ENCODE results near the gene SMURF1. TPM values are rescaled to one million over a fixed set of nuclear protein-coding genes. Genes with fewer than 3 reads are reported as not detected.

SMURF1 gene
- total and polyA plus RNA-seq, 4 donors = 2.9 to 16.8 (median 5.9) TPM

DNA sequence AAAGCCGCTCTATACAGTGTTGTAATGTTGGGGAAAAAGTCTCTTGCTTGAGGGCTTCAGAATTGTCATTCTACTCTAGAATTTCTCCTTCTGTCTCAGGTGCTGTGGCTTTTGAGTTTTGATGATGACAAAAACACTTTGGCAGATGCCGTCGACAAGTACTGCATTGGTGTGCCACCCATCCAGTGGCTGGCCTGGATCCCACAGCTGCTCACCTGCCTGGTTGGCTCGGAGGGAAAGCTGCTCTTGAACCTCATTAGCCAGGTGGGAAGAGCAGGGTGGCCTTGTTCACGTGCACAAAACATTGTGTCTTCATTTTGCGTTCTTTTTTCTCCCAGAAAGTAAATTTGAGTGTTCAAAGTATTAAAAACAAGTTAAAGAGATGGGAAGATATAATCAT, 153.6 kb downstream of the SMURF1 start:
- Histone ChIP-seq H3K9me3 (ENCODE audit: control insufficient read depth in 4 of 4, low read length in 3 of 4) (peaks cover 0 to 4% (median 0%) of the 10 kb centered on the region in 4 donors), H3K36me3 (ENCODE audit: control insufficient read depth in 4 of 4, insufficient read depth in 3 of 4, low read depth in 1 of 4, low read length in 3 of 4) (peaks cover 22 to 83% (median 67%) of the 10 kb centered on the region in 4 donors), H3K27ac (ENCODE audit: low read depth in 1 of 2, low read length in 2 of 2) (no peak overlapping the region), H3K9ac (ENCODE audit: low read depth in 1 of 2, low read length in 2 of 2) (no peak overlapping the region), H3K27me3 (ENCODE audit: control insufficient read depth in 4 of 4, insufficient read depth in 4 of 4, low read length in 3 of 4) (no peaks in the 10 kb centered on the region), H3K4me3 (ENCODE audit: low read depth in 1 of 3, low read length in 3 of 3) (no peak overlapping the region), H3K4me1 (ENCODE audit: control insufficient read depth in 4 of 4, insufficient read depth in 4 of 4, low read length in 3 of 4) (no peaks in the 10 kb centered on the region)
- no peak for TF ChIP-seq SP1 (IDR thresholded peaks at IDR 0.05)
- no peak for TF ChIP-seq GABPA (IDR thresholded peaks at IDR 0.05 in 1 of 2, conservative IDR thresholded peaks at IDR 0.05 in 1 of 2)
- TF ChIP-seq, protein P1, sequence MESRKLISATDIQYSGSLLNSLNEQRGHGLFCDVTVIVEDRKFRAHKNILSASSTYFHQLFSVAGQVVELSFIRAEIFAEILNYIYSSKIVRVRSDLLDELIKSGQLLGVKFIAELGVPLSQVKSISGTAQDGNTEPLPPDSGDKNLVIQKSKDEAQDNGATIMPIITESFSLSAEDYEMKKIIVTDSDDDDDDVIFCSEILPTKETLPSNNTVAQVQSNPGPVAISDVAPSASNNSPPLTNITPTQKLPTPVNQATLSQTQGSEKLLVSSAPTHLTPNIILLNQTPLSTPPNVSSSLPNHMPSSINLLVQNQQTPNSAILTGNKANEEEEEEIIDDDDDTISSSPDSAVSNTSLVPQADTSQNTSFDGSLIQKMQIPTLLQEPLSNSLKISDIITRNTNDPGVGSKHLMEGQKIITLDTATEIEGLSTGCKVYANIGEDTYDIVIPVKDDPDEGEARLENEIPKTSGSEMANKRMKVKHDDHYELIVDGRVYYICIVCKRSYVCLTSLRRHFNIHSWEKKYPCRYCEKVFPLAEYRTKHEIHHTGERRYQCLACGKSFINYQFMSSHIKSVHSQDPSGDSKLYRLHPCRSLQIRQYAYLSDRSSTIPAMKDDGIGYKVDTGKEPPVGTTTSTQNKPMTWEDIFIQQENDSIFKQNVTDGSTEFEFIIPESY (IDR thresholded peaks at IDR 0.05) = no peak
- TF ChIP-seq NR2F2 (IDR thresholded peaks at IDR 0.05) = no peak
- TF ChIP-seq RXRA (IDR thresholded peaks at IDR 0.05) = no peak
- no peak for TF ChIP-seq HNF4G (IDR thresholded peaks at IDR 0.05)
- no peak for TF ChIP-seq YY1 (IDR thresholded peaks at IDR 0.05)
- DNase-seq (ENCODE audit: low spot score) = no peak
- WGBS = 96% methylated on average over 6 of the region's 6 CpGs

DNA sequence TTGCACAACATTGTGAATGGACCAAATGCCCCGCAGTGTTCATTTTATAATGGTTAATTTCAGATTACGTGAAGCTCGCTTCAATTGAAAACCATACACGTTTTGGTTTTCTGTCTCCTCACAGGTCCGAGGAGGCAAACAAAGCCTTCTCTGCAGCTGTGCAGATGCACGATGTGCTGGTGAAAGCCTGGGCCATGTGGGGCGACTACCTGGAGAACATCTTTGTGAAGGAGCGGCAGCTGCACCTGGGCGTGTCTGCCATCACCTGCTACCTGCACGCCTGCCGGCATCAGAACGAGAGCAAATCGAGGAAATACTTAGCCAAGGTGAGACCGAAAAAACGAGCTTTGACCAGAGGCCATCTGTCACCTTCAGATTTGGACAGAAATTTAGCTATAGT, 155.3 kb downstream of the SMURF1 start:
- TF ChIP-seq RAD21 (IDR thresholded peaks at IDR 0.05) (no peak), YY1 (IDR thresholded peaks at IDR 0.05) (no peak), HNF4A (conservative IDR thresholded peaks at IDR 0.05) (no peak), RXRA (IDR thresholded peaks at IDR 0.05) (no peak)
- TF ChIP-seq, protein P2, sequence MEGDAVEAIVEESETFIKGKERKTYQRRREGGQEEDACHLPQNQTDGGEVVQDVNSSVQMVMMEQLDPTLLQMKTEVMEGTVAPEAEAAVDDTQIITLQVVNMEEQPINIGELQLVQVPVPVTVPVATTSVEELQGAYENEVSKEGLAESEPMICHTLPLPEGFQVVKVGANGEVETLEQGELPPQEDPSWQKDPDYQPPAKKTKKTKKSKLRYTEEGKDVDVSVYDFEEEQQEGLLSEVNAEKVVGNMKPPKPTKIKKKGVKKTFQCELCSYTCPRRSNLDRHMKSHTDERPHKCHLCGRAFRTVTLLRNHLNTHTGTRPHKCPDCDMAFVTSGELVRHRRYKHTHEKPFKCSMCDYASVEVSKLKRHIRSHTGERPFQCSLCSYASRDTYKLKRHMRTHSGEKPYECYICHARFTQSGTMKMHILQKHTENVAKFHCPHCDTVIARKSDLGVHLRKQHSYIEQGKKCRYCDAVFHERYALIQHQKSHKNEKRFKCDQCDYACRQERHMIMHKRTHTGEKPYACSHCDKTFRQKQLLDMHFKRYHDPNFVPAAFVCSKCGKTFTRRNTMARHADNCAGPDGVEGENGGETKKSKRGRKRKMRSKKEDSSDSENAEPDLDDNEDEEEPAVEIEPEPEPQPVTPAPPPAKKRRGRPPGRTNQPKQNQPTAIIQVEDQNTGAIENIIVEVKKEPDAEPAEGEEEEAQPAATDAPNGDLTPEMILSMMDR (IDR thresholded peaks at IDR 0.05; ENCODE audit: low read depth, low read length, missing input control) = no peak
- TF ChIP-seq, protein P3, sequence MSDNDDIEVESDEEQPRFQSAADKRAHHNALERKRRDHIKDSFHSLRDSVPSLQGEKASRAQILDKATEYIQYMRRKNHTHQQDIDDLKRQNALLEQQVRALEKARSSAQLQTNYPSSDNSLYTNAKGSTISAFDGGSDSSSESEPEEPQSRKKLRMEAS (IDR thresholded peaks at IDR 0.05) = no peak
- no peak overlapping the region for H3K9ac ChIP-seq (ENCODE audit: low read depth in 1 of 2, low read length in 2 of 2)
- H3K27me3 ChIP-seq (ENCODE audit: control insufficient read depth in 4 of 4, insufficient read depth in 4 of 4, low read length in 3 of 4) = no peaks in the 10 kb centered on the region
- no peaks in the 10 kb centered on the region for H3K4me1 ChIP-seq (ENCODE audit: control insufficient read depth in 4 of 4, insufficient read depth in 4 of 4, low read length in 3 of 4)
- DNase-seq (ENCODE audit: low spot score) = no peak
- no peak overlapping the region for H3K4me3 ChIP-seq (ENCODE audit: low read depth in 1 of 3, low read length in 3 of 3)
- 96% methylated on average over 15 of the region's 15 CpGs for WGBS
- H3K9me3 ChIP-seq (ENCODE audit: control insufficient read depth in 4 of 4, low read length in 3 of 4) = peaks cover 0 to 4% (median 0%) of the 10 kb centered on the region in 4 donors
- H3K27ac ChIP-seq (ENCODE audit: low read depth in 1 of 2, low read length in 2 of 2) = no peak overlapping the region
- peaks cover 20 to 82% (median 71%) of the 10 kb centered on the region in 4 donors for H3K36me3 ChIP-seq (ENCODE audit: control insufficient read depth in 4 of 4, insufficient read depth in 3 of 4, low read depth in 1 of 4, low read length in 3 of 4)

DNA sequence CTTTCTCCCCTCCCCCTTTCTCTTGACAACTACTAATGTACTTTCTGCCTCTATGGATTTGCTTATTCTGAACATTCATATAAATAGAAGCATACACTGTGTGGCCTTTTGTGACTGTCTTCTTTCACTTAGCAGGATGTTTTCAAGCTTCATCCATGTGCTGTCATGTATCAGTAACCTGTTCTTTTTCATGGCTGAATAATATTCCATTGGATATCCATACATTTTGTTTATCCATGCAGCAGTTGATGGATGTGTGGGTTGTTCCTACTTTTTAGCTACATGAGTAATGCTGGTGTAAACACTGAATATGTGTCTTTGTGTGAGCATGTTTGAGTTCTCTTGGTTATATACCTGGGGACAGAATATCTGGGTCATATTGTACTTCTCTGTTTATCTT, 158.0 kb downstream of the SMURF1 start:
- Histone ChIP-seq H3K36me3 (ENCODE audit: control insufficient read depth in 4 of 4, insufficient read depth in 3 of 4, low read depth in 1 of 4, low read length in 3 of 4) (peaks cover 12 to 80% (median 71%) of the 10 kb centered on the region in 4 donors), H3K27me3 (ENCODE audit: control insufficient read depth in 4 of 4, insufficient read depth in 4 of 4, low read length in 3 of 4) (no peaks in the 10 kb centered on the region), H3K4me3 (ENCODE audit: low read depth in 1 of 3, low read length in 3 of 3) (no peak overlapping the region), H3K27ac (ENCODE audit: low read depth in 1 of 2, low read length in 2 of 2) (no peak overlapping the region), H3K9ac (ENCODE audit: low read depth in 1 of 2, low read length in 2 of 2) (no peak overlapping the region), H3K4me1 (ENCODE audit: control insufficient read depth in 4 of 4, insufficient read depth in 4 of 4, low read length in 3 of 4) (no peaks in the 10 kb centered on the region), H3K9me3 (ENCODE audit: control insufficient read depth in 4 of 4, low read length in 3 of 4) (peaks cover 0 to 4% (median 0%) of the 10 kb centered on the region in 4 donors)
- DNase-seq (ENCODE audit: low spot score) = no peak
- TF ChIP-seq GABPA (IDR thresholded peaks at IDR 0.05 in 1 of 2, conservative IDR thresholded peaks at IDR 0.05 in 1 of 2) = no peak
- TF ChIP-seq SP1 (IDR thresholded peaks at IDR 0.05) = no peak
- TF ChIP-seq, protein P1 (IDR thresholded peaks at IDR 0.05) = no peak
- no peak for TF ChIP-seq EGR1 (IDR thresholded peaks at IDR 0.05; ENCODE audit: low read depth in 2 of 2)
- TF ChIP-seq, protein P4, sequence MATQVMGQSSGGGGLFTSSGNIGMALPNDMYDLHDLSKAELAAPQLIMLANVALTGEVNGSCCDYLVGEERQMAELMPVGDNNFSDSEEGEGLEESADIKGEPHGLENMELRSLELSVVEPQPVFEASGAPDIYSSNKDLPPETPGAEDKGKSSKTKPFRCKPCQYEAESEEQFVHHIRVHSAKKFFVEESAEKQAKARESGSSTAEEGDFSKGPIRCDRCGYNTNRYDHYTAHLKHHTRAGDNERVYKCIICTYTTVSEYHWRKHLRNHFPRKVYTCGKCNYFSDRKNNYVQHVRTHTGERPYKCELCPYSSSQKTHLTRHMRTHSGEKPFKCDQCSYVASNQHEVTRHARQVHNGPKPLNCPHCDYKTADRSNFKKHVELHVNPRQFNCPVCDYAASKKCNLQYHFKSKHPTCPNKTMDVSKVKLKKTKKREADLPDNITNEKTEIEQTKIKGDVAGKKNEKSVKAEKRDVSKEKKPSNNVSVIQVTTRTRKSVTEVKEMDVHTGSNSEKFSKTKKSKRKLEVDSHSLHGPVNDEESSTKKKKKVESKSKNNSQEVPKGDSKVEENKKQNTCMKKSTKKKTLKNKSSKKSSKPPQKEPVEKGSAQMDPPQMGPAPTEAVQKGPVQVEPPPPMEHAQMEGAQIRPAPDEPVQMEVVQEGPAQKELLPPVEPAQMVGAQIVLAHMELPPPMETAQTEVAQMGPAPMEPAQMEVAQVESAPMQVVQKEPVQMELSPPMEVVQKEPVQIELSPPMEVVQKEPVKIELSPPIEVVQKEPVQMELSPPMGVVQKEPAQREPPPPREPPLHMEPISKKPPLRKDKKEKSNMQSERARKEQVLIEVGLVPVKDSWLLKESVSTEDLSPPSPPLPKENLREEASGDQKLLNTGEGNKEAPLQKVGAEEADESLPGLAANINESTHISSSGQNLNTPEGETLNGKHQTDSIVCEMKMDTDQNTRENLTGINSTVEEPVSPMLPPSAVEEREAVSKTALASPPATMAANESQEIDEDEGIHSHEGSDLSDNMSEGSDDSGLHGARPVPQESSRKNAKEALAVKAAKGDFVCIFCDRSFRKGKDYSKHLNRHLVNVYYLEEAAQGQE (IDR thresholded peaks at IDR 0.05) = no peak
- TF ChIP-seq NR2F2 (IDR thresholded peaks at IDR 0.05) = no peak
- no peak for TF ChIP-seq YY1 (IDR thresholded peaks at IDR 0.05)
- no peak for TF ChIP-seq RXRA (IDR thresholded peaks at IDR 0.05)
- no peak for TF ChIP-seq FOXA2 (IDR thresholded peaks at IDR 0.05)
- TF ChIP-seq JUND (IDR thresholded peaks at IDR 0.05) = no peak
- TF ChIP-seq HNF4G (IDR thresholded peaks at IDR 0.05) = no peak
- no peak for TF ChIP-seq TAF1 (conservative IDR thresholded peaks at IDR 0.05)
- TF ChIP-seq, protein P3 (IDR thresholded peaks at IDR 0.05) = no peak
- TF ChIP-seq HNF4A (conservative IDR thresholded peaks at IDR 0.05) = no peak
